ENCODE data around the gene MAPK13.

DNA sequence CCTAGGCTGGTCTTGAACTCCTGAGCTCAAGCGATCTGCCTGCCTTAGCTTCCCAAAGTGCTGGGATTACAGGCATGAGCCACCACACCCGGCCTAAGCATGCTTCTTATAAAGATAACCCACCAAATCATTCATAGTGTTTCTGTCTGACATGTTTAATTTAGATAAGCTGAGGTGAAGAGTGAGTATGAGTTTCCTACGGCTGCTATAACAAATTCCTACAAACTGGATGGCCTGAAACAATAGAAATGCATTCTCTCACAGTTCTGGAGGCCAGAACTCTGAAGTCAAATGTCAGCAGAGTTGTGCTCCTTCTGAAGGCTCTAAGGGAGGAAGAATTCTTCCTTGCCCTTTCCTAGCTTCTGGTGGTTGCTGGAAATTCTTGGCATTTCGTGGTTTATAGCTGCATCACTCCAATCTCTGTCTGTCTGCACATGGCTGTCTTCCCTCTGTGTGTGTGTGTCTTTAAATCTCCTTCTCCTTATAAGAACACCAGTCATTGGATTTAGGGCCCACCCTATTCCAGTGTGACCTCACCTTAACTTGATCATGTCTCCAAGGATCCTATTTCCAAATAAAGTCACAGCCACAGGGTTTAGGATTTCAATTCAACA lies 29.9 kb downstream of the MAPK13 start:
- TF ChIP-seq POLR2A (IDR thresholded peaks at IDR 0.05; ENCODE audit: low read depth, low read length) (no peak), TAF1 (IDR thresholded peaks at IDR 0.05; ENCODE audit: borderline replicate concordance, low read depth, low read length) (no peak), POLR2AphosphoS5 (IDR thresholded peaks at IDR 0.05; ENCODE audit: low read depth, low read length) (no peak)

Measured in GM12892 (cell line).